OCI-M2 (cell line): ENCODE data around the gene SLC38A4.
"Not testable (repeated sequence)": the region's sequence is repeated elsewhere in the genome, so short reads cannot be mapped to it uniquely, and the experiment has no call there.

Source experiments
- DNase-seq: peaks from one replicate; lab custom pipeline; 2025; ENCODE audit not compliant: unreplicated experiment; lab: John Stamatoyannopoulos, UW

Gene SLC38A4, protein sequence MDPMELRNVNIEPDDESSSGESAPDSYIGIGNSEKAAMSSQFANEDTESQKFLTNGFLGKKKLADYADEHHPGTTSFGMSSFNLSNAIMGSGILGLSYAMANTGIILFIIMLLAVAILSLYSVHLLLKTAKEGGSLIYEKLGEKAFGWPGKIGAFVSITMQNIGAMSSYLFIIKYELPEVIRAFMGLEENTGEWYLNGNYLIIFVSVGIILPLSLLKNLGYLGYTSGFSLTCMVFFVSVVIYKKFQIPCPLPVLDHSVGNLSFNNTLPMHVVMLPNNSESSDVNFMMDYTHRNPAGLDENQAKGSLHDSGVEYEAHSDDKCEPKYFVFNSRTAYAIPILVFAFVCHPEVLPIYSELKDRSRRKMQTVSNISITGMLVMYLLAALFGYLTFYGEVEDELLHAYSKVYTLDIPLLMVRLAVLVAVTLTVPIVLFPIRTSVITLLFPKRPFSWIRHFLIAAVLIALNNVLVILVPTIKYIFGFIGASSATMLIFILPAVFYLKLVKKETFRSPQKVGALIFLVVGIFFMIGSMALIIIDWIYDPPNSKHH

GRCh38 chr12:46825591-46826414, at the start of gene SLC38A4:
SLC38A4 (minus strand) TSS chr12:46825997; CDS start chr12:46793071, 32,926 bp downstream.
- DNase-seq = no peak

DNA sequence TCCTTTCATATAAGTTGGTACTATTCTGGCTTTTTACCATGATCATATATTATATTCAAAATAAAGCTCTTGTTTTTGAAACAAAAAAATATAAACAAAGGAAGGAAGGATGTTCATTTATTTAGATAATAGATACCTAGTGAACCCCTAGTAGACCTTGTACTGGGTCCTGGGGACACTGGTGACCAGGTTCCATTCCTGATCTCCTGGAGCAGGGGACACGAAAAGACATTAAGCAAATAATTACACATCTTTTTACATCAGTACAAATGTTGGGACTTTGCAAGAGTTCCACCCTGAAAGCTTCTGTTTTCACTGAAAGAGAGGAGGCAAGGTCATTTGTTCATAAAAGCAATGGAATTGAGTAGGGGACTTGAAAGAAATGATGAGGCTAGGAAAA, 49.3 kb upstream of the SLC38A4 start:
- DNase-seq = no peak

GRCh38 chr12:46874642-46875041, 48.8 kb upstream of the SLC38A4 start:
- no peak for DNase-seq

DNA sequence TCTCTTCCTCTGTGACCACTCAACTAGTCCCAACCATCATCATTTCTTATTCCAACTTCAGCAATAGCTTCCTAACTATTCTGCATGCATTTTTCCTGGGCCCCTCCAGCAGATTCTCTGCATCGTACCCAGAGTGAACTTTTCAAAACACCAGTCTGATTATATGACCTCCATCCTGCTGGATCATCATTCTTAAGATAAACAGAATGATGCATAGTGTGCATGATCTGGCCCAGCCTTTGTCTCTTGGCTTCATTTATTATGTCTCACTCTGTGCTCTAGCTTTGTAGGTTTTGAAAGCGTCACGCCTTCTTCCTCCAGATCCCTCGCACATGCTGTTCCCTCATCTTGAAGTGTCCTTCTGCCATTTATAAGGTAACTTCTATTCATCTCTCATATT, 46.3 kb upstream of the SLC38A4 start:
- no peak for DNase-seq

DNA sequence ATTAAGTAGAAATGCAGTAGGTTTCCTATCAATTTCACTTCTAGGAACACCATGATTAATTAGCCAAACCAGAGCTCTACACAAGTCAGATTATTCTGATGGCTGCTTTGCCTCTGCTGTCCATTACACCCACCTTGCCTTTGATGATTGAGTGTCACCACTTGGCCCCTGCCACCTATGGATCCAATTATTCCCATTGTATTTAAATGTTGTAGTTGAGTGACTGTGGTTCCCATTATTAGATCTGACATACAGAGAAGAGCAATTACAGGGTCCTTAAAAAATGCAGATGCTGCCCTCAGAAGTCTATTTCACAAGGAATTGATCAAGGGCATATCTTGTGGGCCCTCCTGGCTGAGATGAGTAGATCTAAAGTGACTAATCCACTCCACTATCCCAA, 39.5 kb upstream of the SLC38A4 start:
- DNase-seq = no peak

DNA sequence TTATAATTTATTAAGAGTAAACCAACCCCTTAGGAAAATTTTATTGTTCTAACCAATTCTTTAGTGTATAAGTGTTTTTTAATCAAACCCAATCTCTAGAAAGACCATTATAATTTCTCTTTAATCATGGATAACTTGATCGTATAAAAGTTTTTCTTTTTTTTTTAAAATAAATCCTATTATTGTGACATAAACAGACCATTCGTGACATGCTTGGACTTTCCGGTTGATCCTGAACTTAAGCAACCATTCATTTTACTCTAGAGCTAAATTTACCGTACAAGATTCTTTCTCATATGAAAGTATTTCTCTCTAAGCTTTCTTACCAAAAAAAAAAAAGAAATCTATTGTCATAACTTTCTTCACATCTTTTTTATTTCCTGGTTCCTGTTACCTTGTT, 32.6 kb upstream of the SLC38A4 start:
- DNase-seq = no peak

DNA sequence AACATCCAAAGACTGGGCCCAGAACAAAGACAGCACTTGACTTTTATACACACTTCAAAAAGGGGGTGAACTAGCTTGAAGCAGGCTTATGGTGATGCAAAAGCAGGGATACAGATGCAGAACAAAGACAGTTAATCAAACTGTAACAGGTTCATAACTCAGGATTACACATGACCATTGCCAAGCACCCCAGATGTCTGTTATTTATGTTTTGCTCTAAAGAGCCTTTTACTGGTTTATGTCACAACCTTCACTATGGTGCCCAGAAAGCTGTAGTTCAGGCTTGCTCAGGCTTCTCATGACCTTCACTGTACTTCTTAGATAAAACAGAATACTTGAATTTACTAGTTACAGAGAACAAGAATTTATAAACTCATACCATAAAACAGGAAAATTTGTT, 31.7 kb upstream of the SLC38A4 start:
- DNase-seq = no peak

DNA sequence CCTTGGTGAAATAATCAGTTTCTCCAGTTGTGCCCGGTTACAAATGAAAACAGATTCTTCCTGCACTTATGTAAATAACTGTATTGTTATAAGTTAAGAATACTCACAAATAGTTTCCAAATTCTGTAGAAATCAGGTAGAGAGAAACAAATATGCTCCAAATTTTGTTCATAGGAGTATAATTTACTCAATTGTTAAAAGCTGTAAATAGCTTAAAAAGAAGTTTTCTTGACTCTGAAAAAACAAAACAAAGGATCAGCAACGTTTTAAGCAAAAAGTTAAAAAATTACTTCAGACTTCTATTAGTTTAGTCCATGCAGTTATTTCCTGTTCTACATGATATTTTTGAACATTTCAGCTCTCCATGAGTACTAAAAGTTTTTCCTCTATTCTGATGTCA, 30.0 kb upstream of the SLC38A4 start:
- no peak for DNase-seq

- DNase-seq = not testable (repeated sequence)
Measured at GRCh38 chr12:46854188-46854587, 28.4 kb upstream of the SLC38A4 start.

DNA sequence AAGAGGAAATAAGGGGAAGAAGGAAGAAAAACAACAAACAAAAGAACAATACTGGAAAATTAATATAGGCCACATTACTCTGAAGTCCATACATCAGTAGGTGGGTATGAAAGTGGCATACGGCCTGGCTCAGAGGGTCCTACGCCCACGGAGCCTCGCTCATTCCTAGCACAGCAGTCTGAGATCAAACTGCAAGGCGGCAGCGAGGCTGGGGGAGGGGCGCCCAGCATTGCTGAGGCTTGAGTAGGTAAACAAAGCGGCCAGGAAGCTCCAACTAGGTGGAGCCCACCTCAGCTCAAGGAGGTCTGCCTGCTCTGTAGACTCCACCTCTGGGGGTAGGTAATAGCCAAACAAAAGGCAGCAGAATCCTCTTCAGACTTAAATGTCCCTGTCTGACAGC, 23.0 kb upstream of the SLC38A4 start:
- not testable (repeated sequence) for DNase-seq

- no peak for DNase-seq
Measured at GRCh38 chr12:46847001-46847400, 21.2 kb upstream of the SLC38A4 start.

- no peak for DNase-seq
Measured at GRCh38 chr12:46843811-46844210, 18.0 kb upstream of the SLC38A4 start.

DNA sequence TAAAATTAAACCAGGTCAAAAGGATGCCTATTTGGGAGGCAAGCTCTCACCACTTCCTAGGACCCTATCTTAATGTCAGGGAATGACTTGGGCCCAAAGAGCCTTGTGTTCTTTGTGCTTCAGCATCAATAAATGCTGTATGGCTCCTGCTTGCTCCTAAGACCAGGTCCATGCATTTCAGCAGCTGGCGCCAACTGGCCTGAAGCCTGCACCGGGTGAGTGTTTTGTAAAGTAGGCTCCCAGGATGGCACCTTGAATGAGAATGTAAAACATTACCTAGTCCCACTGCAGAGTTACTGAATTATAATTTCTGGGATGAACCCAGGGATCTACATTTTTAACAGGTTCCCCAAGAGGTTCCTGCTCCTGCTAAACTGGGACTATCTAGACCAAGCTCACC, 16.1 kb upstream of the SLC38A4 start:
- DNase-seq = no peak

GRCh38 chr12:46839964-46840363, 14.2 kb upstream of the SLC38A4 start:
- no peak for DNase-seq

- no peak for DNase-seq
Measured at GRCh38 chr12:46839232-46839631, 13.4 kb upstream of the SLC38A4 start.

DNA sequence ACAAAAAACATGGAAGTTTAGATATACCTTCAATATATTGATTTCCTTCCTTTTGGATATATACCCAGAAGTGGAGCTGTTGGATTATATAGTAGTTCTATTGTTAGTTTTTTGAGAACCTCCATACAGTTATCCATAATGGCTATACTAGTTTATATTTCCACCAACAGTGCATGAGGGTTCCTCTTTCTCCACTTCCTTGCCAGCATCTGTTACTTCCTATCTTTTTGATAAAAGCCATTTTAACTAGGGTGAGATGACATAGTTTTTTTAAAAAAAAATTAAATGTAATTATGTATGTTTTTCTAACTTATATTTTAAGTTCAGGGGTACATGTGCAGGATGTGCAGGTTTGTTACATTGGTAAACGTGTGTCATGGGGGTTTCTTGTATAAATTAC, 10.0 kb upstream of the SLC38A4 start:
- DNase-seq = no peak

DNA sequence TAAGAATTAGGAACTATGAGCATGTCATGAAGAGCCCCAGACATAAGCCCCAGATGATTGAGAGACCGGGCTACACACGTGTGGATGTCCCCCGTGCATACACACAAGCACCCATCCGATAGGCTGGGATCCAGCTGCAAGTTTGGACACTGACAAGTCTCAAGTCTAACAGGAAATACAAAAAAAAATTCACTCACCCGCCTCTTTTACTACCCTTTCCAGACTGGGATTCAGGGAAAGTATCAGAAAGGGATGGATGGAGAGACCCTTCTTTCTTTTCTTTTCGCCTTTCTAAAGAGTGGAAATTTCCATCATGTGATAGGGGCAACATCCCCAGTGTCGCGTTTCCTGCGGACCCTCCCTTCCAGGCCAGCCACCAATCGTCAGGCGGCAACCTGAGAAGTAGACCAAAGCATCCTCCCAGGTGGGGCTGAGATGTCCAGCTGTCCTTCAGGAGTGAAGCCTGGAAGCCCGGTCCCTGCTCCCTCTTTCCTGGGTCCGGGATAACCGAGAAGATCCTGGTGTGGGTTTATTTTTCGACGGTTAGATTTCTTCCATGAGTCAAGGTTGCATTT, 6.4 kb upstream of the SLC38A4 start:
- no peak for DNase-seq

DNA sequence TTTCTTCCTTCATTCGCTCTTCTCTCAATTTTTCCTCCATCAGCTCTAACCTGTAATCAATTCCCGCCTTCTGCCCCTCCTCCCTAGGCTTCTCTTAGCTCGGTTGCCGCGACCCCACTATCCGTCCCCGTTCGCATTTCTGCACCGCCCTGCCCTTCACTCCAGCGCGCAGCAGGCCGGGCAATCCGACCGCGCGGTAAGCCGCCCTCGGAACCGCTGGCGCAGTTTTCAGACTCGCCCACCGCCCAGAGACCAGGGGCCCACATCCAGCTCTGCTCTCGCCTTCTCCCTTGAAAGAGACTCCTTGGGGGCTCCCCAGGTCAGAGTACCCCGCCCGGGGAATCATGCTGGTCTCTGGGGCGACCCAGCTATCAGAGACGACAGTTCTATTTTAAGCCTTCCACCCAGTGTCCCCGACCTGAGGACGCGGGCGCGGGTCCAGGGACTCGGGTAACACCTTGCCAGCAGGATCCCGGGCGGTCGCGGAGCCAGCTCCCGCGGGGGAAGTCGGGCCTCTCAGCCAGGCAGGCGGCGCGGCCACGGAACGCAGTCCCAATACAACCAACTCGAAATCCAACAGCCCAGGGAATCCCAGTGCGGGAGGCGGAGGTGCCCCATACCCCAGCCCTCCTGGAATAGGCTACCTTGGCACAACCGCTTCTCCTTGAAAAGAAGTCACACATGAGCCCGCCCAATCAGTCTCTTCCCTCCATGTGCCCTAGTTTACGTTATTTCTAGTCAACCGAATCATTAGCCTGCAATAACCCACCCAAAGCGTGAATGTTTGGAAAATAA, 5.7 kb upstream of the SLC38A4 start:
- DNase-seq = no peak

- no peak for DNase-seq
Measured at GRCh38 chr12:46830731-46831334, 5.0 kb upstream of the SLC38A4 start.

DNA sequence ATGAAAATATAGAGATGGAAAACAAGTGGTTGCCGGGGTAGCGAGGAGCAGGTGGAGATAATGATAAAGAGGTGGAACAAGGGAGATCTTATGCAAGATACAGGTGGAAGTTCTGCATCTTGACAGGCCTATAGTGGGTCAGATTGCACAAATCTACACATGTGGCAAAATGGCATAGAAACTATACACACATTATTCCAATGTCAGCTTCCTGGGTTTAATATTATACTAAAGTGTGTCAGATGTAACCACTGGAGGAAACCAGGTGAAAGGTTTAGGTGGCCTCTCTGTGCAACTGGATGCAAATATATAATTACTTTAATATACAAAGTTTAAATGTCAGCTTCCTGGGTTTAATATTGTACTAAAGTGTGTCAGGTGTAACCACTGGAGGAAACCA, 1.1 kb downstream of the SLC38A4 start:
- DNase-seq = no peak
